Kidney (tissue), 14 donors: ENCODE data around the gene IQSEC1. TPM values are rescaled to one million over a fixed set of nuclear protein-coding genes. Genes with fewer than 3 reads are reported as not detected.

Experiments used
- DNase-seq, 5 donors: peaks; one replicate each; pipeline ENCODE4 v3.0.0-alpha.2; 2013 to 2020
- FAIRE-seq: peaks from 2 replicates; lab custom pipeline; 2012; peaks lifted over from hg19 to GRCh38; lab: Jason Lieb, UNC
- H3K27ac ChIP-seq, 2 donors: one replicate each; pipeline ENCODE4 v1.7.0; 2013; ENCODE audit warnings: low read depth in 2 of 2, low read length in 2 of 2, inconsistent platforms in 1 of 2
- H3K27me3 ChIP-seq: one replicate; pipeline ENCODE4 v1.7.1; 2013; ENCODE audit warnings: low read length, inconsistent platforms; ENCODE audit not compliant: control insufficient read depth, insufficient read depth
- H3K36me3 ChIP-seq, 3 donors: one replicate each; pipeline versions ENCODE4 v1.7.0 to v1.7.1; 2013; ENCODE audit warnings: low read length in 3 of 3, control low read depth in 1 of 3, inconsistent platforms in 1 of 3; ENCODE audit not compliant: insufficient read depth in 3 of 3, control insufficient read depth in 2 of 3
- H3K4me1 ChIP-seq, 3 donors: one replicate each; pipeline versions ENCODE4 v1.7.0 to v1.7.1; 2013; ENCODE audit warnings: low read length in 3 of 3, inconsistent platforms in 1 of 3, low read depth in 1 of 3; ENCODE audit not compliant: control insufficient read depth in 2 of 3, insufficient read depth in 2 of 3
- H3K4me3 ChIP-seq, 3 donors: one replicate each; pipeline versions ENCODE4 v1.7.0 to v1.8.1; 2013; ENCODE audit warnings: low read length in 3 of 3, control low read depth in 1 of 3, inconsistent platforms in 1 of 3
- H3K9ac ChIP-seq, 3 donors: one replicate each; pipeline versions ENCODE4 v1.7.0 to v1.7.1; 2013; ENCODE audit warnings: low read length in 3 of 3, control low read depth in 1 of 3, inconsistent platforms in 1 of 3
- H3K9me3 ChIP-seq, 3 donors: one replicate each; pipeline versions ENCODE4 v1.7.0 to v1.7.1; 2013; ENCODE audit warnings: low read length in 3 of 3, control low read depth in 1 of 3, inconsistent platforms in 1 of 3; ENCODE audit not compliant: control insufficient read depth in 2 of 3, insufficient read depth in 1 of 3
- CTCF ChIP-seq: IDR thresholded peaks from 3 replicates; pipeline ENCODE4 v1.5.1; 2012; ENCODE audit warnings: mild to moderate bottlenecking, moderate library complexity, borderline replicate concordance; ENCODE audit not compliant: insufficient read depth; ENCODE audit errors: extremely low read depth
- intact Hi-C: fragments of 100-400 bp; cut with DNase I; formaldehyde crosslinking; loops from one replicate; pipeline ENCODE4 v1.11.1; 2022
- polyA plus RNA-seq: library from polyadenylated mRNA; stranded (reverse); fragments of 350-450 nt; fragmentation: Illumina TruSeq; extraction: RNeasy Lipid Tissue Mini Kit (QIAGEN cat#74804); gene quantifications from one replicate; pipeline ENCODE4 v1.2.3, GENCODE V29; 2014; ENCODE audit warnings: low read depth, low replicate concordance; ENCODE audit not compliant: insufficient read depth
- total RNA-seq: library from RNA; stranded (reverse); fragmentation: NEBNext Ultra II Directional; extraction: Animal tissue kit (Norgen Biotek cat#: 25700); gene quantifications from one replicate; pipeline ENCODE4 v1.2.1, GENCODE V29; 2021
- donor health status: control.
- donor health status: control.
- donor health status: control.
- donor health status: control.
- donor health status: control.
- donor health status: DM: yes; HTN: yes; CAD: no.
- donor health status: Normal renal cell carcinoma (clear cell type).

The IQSEC1 gene
- total and polyA plus RNA-seq, 2 donors from 2014 or later, result 15.1 to 45.7 TPM

GRCh38 chr3:12957824-12958792 lies 115.1 kb downstream of the IQSEC1 start:
- FAIRE-seq, result no peak
- H3K9me3 ChIP-seq, result no peaks in the 10 kb centered on the region
- H3K4me1 ChIP-seq, result peaks cover 0 to 72% (median 24%) of the 10 kb centered on the region in 3 donors
- H3K9ac ChIP-seq, result no peak overlapping the region
- H3K27ac ChIP-seq, result peak overlapping the region; percentile 5 to 8
- intact Hi-C loops, result no loop called here
- no peaks in the 10 kb centered on the region for H3K27me3 ChIP-seq
- H3K36me3 ChIP-seq, result no peaks in the 10 kb centered on the region
- no peak for DNase-seq
- TF ChIP-seq CTCF, result no peak
- H3K4me3 ChIP-seq, result no peak overlapping the region

- Histone ChIP-seq H3K36me3 (no peaks in the 10 kb centered on the region), H3K9me3 (no peaks in the 10 kb centered on the region), H3K4me1 (peaks cover 0 to 64% (median 20%) of the 10 kb centered on the region in 3 donors), H3K27ac (peak overlapping the region in 1 of 2 donors; percentile 5), H3K27me3 (no peaks in the 10 kb centered on the region), H3K9ac (no peak overlapping the region), H3K4me3 (no peak overlapping the region)
- no peak for TF ChIP-seq CTCF
- intact Hi-C loops, result no loop called here
- DNase-seq, result peak in 1 of 5 donors; percentile 35
- no peak for FAIRE-seq
Measured at GRCh38 chr3:12957339-12957738, 115.9 kb downstream of the IQSEC1 start.

- FAIRE-seq (no peak), DNase-seq (no peak)
- H3K36me3 ChIP-seq, result no peaks in the 10 kb centered on the region
- no peaks in the 10 kb centered on the region for H3K9me3 ChIP-seq
- peaks cover 0 to 55% (median 15%) of the 10 kb centered on the region in 3 donors for H3K4me1 ChIP-seq
- TF ChIP-seq CTCF, result no peak
- intact Hi-C loops, result no loop called here
- H3K9ac ChIP-seq, result no peak overlapping the region
- H3K27me3 ChIP-seq, result no peaks in the 10 kb centered on the region
- no peak overlapping the region for H3K27ac ChIP-seq
- no peak overlapping the region for H3K4me3 ChIP-seq
Measured at GRCh38 chr3:12956316-12956660, 116.9 kb downstream of the IQSEC1 start.
